Calu3 (cell line): ENCODE data around the gene SHROOM3. TPM values are rescaled to one million over a fixed set of nuclear protein-coding genes. Genes with fewer than 3 reads are reported as not detected.

Experiments used
- BruUV-seq: library from RNA; stranded (reverse); fragments of 400-500 nt; replicated peaks from 2 replicates; lab custom pipeline; 2021; lab: Mats Ljungman, UMichigan
- CTCF ChIA-PET: fragments of 300-600 bp; sonication (Branson Sonifier 250); formaldehyde crosslinking; loops from one replicate; lab custom pipeline; 2022; ENCODE audit warnings: antibody characterized with exemption; lab: Charles Lee
- DNase-seq: peaks from one replicate; pipeline ENCODE4 v3.0.0; 2022
- H3K27ac Mint-ChIP-seq: one replicate; pipeline ENCODE4 v1.8.0; 2022; ENCODE audit warnings: mixed read lengths; ENCODE audit not compliant: unreplicated experiment
- H3K27me3 Mint-ChIP-seq: one replicate; pipeline ENCODE4 v1.8.0; 2022; ENCODE audit warnings: mixed read lengths; ENCODE audit not compliant: unreplicated experiment
- H3K36me3 Mint-ChIP-seq: one replicate; pipeline ENCODE4 v1.8.0; 2022; ENCODE audit warnings: mild to moderate bottlenecking, moderate library complexity, mixed read lengths; ENCODE audit not compliant: insufficient read depth, unreplicated experiment
- H3K4me1 Mint-ChIP-seq: one replicate; pipeline ENCODE4 v1.8.0; 2022; ENCODE audit warnings: mild to moderate bottlenecking, low read depth, mixed read lengths; ENCODE audit not compliant: unreplicated experiment
- H3K4me3 Mint-ChIP-seq: one replicate; pipeline ENCODE4 v1.8.0; 2022; ENCODE audit warnings: mild to moderate bottlenecking, low read depth, moderate library complexity, mixed read lengths; ENCODE audit not compliant: unreplicated experiment
- H3K9me3 Mint-ChIP-seq: one replicate; pipeline ENCODE4 v1.8.0; 2022; ENCODE audit warnings: low read depth, mixed read lengths; ENCODE audit not compliant: unreplicated experiment
- CTCF ChIP-seq: fragments of 200-600 bp; IDR thresholded peaks from one replicate; pipeline ENCODE4 v1.8.0; 2022; ENCODE audit warnings: antibody characterized with exemption; ENCODE audit not compliant: unreplicated experiment
- intact Hi-C: fragments of 100-400 bp; cut with micrococcal nuclease; formaldehyde crosslinking; loops from one replicate; pipeline ENCODE4 v1.10.0; 2022; ENCODE audit not compliant: unreplicated experiment
- total RNA-seq: library from RNA; stranded (reverse); gene quantifications from 2 replicates; pipeline ENCODE4 v1.2.3, GENCODE V29; 2022

SHROOM3 gene
- total RNA-seq, 1 experiment from 2014 or later, result 114 TPM

GRCh38 chr4:76543378-76543777 lies 108.3 kb downstream of the SHROOM3 start:
- no peaks in the 10 kb centered on the region for H3K36me3 Mint-ChIP-seq
- CTCF ChIA-PET, result no interaction called here
- peaks cover 36% of the 10 kb centered on the region for H3K4me1 Mint-ChIP-seq
- intact Hi-C loops, result no loop called here
- no peak overlapping the region for H3K4me3 Mint-ChIP-seq
- H3K27me3 Mint-ChIP-seq, result no peaks in the 10 kb centered on the region
- TF ChIP-seq CTCF, result no peak
- DNase-seq, result no peak
- no TSS peak for BruUV-seq
- no peak overlapping the region for H3K27ac Mint-ChIP-seq
- no peaks in the 10 kb centered on the region for H3K9me3 Mint-ChIP-seq

- peaks cover 39% of the 10 kb centered on the region for H3K4me1 Mint-ChIP-seq
- H3K4me3 Mint-ChIP-seq, result no peak overlapping the region
- no peak for TF ChIP-seq CTCF
Observed at GRCh38 chr4:76544725-76545124, 109.7 kb downstream of the SHROOM3 start.

GRCh38 chr4:76545226-76545884 lies 110.3 kb downstream of the SHROOM3 start:
- intact Hi-C loops, result loop anchor here (5.0 kb wide), 1 partner anchor 33 kb away; no protein-coding TSS in a partner anchor
- peak overlapping the region; percentile 75 for H3K27ac Mint-ChIP-seq
- H3K27me3 Mint-ChIP-seq, result no peaks in the 10 kb centered on the region
- CTCF ChIA-PET, result no interaction called here
- H3K9me3 Mint-ChIP-seq, result no peaks in the 10 kb centered on the region
- BruUV-seq, result no TSS peak
- H3K4me1 Mint-ChIP-seq, result peaks cover 45% of the 10 kb centered on the region
- no peaks in the 10 kb centered on the region for H3K36me3 Mint-ChIP-seq
- no peak overlapping the region for H3K4me3 Mint-ChIP-seq
- no peak for DNase-seq
- no peak for TF ChIP-seq CTCF

More at GRCh38 chr4:76544725-76545124, 109.7 kb downstream of the SHROOM3 start:
- Mint-ChIP-seq H3K9me3 (no peaks in the 10 kb centered on the region), H3K27me3 (no peaks in the 10 kb centered on the region), H3K36me3 (no peaks in the 10 kb centered on the region), H3K27ac (peak overlapping the region; percentile 75)
- BruUV-seq, result no TSS peak
- DNase-seq, result no peak
- intact Hi-C loops, result loop anchor here (5.0 kb wide), 1 partner anchor 32 kb away; no protein-coding TSS in a partner anchor
- CTCF ChIA-PET, result no interaction called here

DNA sequence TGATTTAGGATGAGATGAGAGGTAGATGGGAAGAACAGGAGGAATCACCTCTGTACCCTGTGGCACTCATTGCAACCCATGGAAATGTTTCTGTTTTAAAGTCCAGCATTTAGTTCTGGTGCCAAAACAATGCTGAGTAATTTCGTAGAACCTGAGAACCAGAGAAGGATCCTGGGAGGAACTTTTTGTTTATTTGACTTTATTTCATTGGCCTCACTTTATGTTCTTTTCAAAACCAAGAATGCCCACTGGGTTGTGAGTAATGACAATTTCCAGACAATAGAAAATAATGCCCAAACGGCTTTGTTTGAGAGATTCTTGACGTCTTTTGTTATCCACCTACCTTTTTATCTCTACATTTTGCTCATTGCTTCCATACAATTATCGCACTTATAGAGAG lies 111.3 kb downstream of the SHROOM3 start:
- no peak for TF ChIP-seq CTCF
- no peak for DNase-seq
- Mint-ChIP-seq H3K4me3 (peak overlapping the region; percentile 26), H3K36me3 (no peaks in the 10 kb centered on the region), H3K27ac (peak overlapping the region; percentile 91), H3K27me3 (no peaks in the 10 kb centered on the region), H3K4me1 (peaks cover 52% of the 10 kb centered on the region), H3K9me3 (no peaks in the 10 kb centered on the region)
- no TSS peak for BruUV-seq
- intact Hi-C loops, result loop anchor here (5.0 kb wide), 1 partner anchor 34 kb away; no protein-coding TSS in a partner anchor
- CTCF ChIA-PET, result interaction anchor here (0.6 kb wide), 1 partner anchor 176 kb away, joined by 3 read pairs; no protein-coding TSS in a partner anchor
